H1 (cell line): ENCODE results near the gene RAD51B. TPM values are rescaled to one million over a fixed set of nuclear protein-coding genes. Genes with fewer than 3 reads are reported as not detected.

Experiments used
- CTCF ChIA-PET: fragments of 300-600 bp; sonication (Branson Sonifier 250); formaldehyde crosslinking; loops from one replicate; lab custom pipeline; 2021; ENCODE audit not compliant: partially characterized antibody; lab: Charles Lee
- POLR2A ChIA-PET: fragments of 300-600 bp; sonication (Branson Sonifier 250); formaldehyde crosslinking; loops from one replicate; lab custom pipeline; 2021; ENCODE audit warnings: inconsistent platforms; ENCODE audit not compliant: partially characterized antibody; lab: Charles Lee
- DNase-seq, 2 experiments: peaks; one replicate each; pipeline versions ENCODE4 v3.0.0 to v3.0.0-alpha.2; 2010 to 2022; ENCODE audit warnings: low spot score in 2 of 2, low read depth in 1 of 2, mixed read lengths in 1 of 2
- FAIRE-seq: peaks from 2 replicates; lab custom pipeline; 2011; peaks lifted over from hg19 to GRCh38; lab: Jason Lieb, UNC
- H2AFZ ChIP-seq: 2 replicates; pipeline ENCODE4 v1.8.1; 2012; ENCODE audit warnings: low read length, inconsistent platforms
- H2AK5ac ChIP-seq: 2 replicates; pipeline ENCODE4 v1.6.1; 2013; ENCODE audit warnings: low read depth, low read length
- H2BK120ac ChIP-seq: replicated peaks from 2 replicates; pipeline ENCODE3; 2013; ENCODE audit warnings: low read depth, low read length, inconsistent platforms
- H2BK12ac ChIP-seq: 2 replicates; pipeline ENCODE4 v1.6.1; 2013; ENCODE audit warnings: low read depth, low read length
- H2BK15ac ChIP-seq: 2 replicates; pipeline ENCODE4 v1.6.1; 2013; ENCODE audit warnings: low read length
- H2BK20ac ChIP-seq: 2 replicates; pipeline ENCODE4 v1.6.1; 2013; ENCODE audit warnings: low read length
- H2BK5ac ChIP-seq: 2 replicates; pipeline ENCODE4 v1.6.1; 2013; ENCODE audit warnings: low read depth, low read length
- H3K14ac ChIP-seq: 2 replicates; pipeline ENCODE4 v1.6.1; 2013; ENCODE audit warnings: inconsistent platforms; ENCODE audit not compliant: insufficient read length
- H3K18ac ChIP-seq: 2 replicates; pipeline ENCODE4 v1.6.1; 2013; ENCODE audit warnings: low read length; ENCODE audit errors: extremely low read depth
- H3K23ac ChIP-seq: 2 replicates; pipeline ENCODE4 v1.6.1; 2013; ENCODE audit warnings: inconsistent platforms; ENCODE audit not compliant: insufficient read length
- H3K23me2 ChIP-seq: 2 replicates; pipeline ENCODE4 v1.6.1; 2013; ENCODE audit warnings: low read depth, low read length
- H3K27ac ChIP-seq: 2 replicates; pipeline ENCODE4 v1.6.1; 2011; ENCODE audit warnings: low read depth, low read length, inconsistent platforms
- H3K27me3 ChIP-seq, 4 experiments: replicated peaks in 1 of 4; 1 replicate in 1 of 4; 2 replicates in 3 of 4; pipeline versions ENCODE4 v1.6.1 to v1.8.1; 2011 to 2013; ENCODE audit warnings: low read length in 3 of 4, mild to moderate bottlenecking in 3 of 4, inconsistent platforms in 2 of 4, mixed read lengths in 2 of 4, moderate library complexity in 1 of 4; ENCODE audit not compliant: control insufficient read depth in 3 of 4, insufficient read depth in 3 of 4; ENCODE audit errors: extremely low read depth in 1 of 4
- H3K36me3 ChIP-seq, 4 experiments: 2 replicates each; pipeline versions ENCODE4 v1.6.1 to v1.8.1; 2011 to 2013; ENCODE audit warnings: mild to moderate bottlenecking in 4 of 4, low read length in 3 of 4, moderate library complexity in 2 of 4, control low read depth in 1 of 4, inconsistent platforms in 1 of 4; ENCODE audit not compliant: insufficient read depth in 4 of 4, control insufficient read depth in 2 of 4
- H3K4ac ChIP-seq: replicated peaks from 2 replicates; pipeline ENCODE3; 2013; ENCODE audit warnings: low read length, low read depth, mixed read lengths, inconsistent platforms; ENCODE audit not compliant: insufficient read length
- H3K4me1 ChIP-seq, 4 experiments: replicated peaks in 1 of 4; 1 replicate in 1 of 4; 2 replicates in 3 of 4; pipeline versions ENCODE4 v1.6.1 to v1.8.1; 2011 to 2013; ENCODE audit warnings: low read length in 3 of 4, inconsistent platforms in 2 of 4, mixed read lengths in 1 of 4; ENCODE audit not compliant: insufficient read depth in 4 of 4, control insufficient read depth in 3 of 4
- H3K4me2 ChIP-seq, 2 experiments: 2 replicates each; pipeline versions ENCODE4 v1.6.1 to v1.8.1; 2011 to 2013; ENCODE audit warnings: low read depth in 2 of 2, low read length in 2 of 2, control low read depth in 1 of 2, inconsistent platforms in 1 of 2, mild to moderate bottlenecking in 1 of 2; ENCODE audit not compliant: insufficient read depth in 1 of 2
- H3K4me3 ChIP-seq, 4 experiments: fragments of 200-600, 300-600 bp in 1 of 4; sonication (generic), shearing (Covaris generic), sonication (Bioruptor Twin) in 1 of 4; 2 replicates each; pipeline versions ENCODE4 v1.5.1 to v1.8.1; 2011 to 2016; ENCODE audit warnings: low read length in 4 of 4, low read depth in 3 of 4, control low read depth in 2 of 4, inconsistent platforms in 2 of 4, mild to moderate bottlenecking in 2 of 4, mixed read lengths in 1 of 4, moderate library complexity in 1 of 4; ENCODE audit not compliant: insufficient read depth in 2 of 4; ENCODE audit errors: extremely low read depth in 1 of 4
- H3K56ac ChIP-seq: replicated peaks from 2 replicates; pipeline ENCODE3; 2013; ENCODE audit warnings: low read depth, mild to moderate bottlenecking, mixed read lengths, low read length, inconsistent platforms; ENCODE audit not compliant: insufficient read length
- H3K79me1 ChIP-seq: 2 replicates; pipeline ENCODE4 v1.6.1; 2013; ENCODE audit warnings: low read depth, low read length, control low read depth
- H3K79me2 ChIP-seq, 2 experiments: 2 replicates each; pipeline versions ENCODE4 v1.6.1 to v1.8.1; 2012 to 2013; ENCODE audit warnings: low read length in 2 of 2, mild to moderate bottlenecking in 2 of 2, inconsistent platforms in 1 of 2; ENCODE audit not compliant: insufficient read depth in 2 of 2, control insufficient read depth in 1 of 2
- H3K9ac ChIP-seq, 4 experiments: replicated peaks in 1 of 4; 1 replicate in 1 of 4; 2 replicates in 3 of 4; pipeline versions ENCODE4 v1.6.1 to v1.8.1; 2011 to 2013; ENCODE audit warnings: low read depth in 3 of 4, low read length in 3 of 4, control low read depth in 2 of 4, mild to moderate bottlenecking in 2 of 4, moderate library complexity in 2 of 4, inconsistent platforms in 1 of 4; ENCODE audit errors: extremely low read depth in 1 of 4
- H3K9me3 ChIP-seq, 2 experiments: 2 replicates each; pipeline versions ENCODE4 v1.6.1 to v1.8.1; 2012 to 2013; ENCODE audit warnings: mild to moderate bottlenecking in 2 of 2, moderate library complexity in 2 of 2, control low read depth in 1 of 2, inconsistent platforms in 1 of 2, low read depth in 1 of 2, low read length in 1 of 2, mixed read lengths in 1 of 2; ENCODE audit not compliant: insufficient read depth in 2 of 2
- H4K20me1 ChIP-seq, 2 experiments: replicated peaks in 1 of 2; 2 replicates each; pipeline versions ENCODE3 to v1.8.1; 2011 to 2013; ENCODE audit warnings: inconsistent platforms in 2 of 2, low read length in 2 of 2, mild to moderate bottlenecking in 1 of 2; ENCODE audit not compliant: insufficient read depth in 2 of 2, control insufficient read depth in 1 of 2
- H4K5ac ChIP-seq: 2 replicates; pipeline ENCODE4 v1.6.1; 2013; ENCODE audit warnings: low read length, low read depth, mixed read lengths, inconsistent platforms; ENCODE audit not compliant: insufficient read length
- H4K8ac ChIP-seq: 2 replicates; pipeline ENCODE4 v1.8.0; 2013; ENCODE audit warnings: mild to moderate bottlenecking, moderate library complexity, low read length, inconsistent platforms; ENCODE audit not compliant: insufficient read depth; ENCODE audit errors: extremely low read depth
- H4K91ac ChIP-seq: replicated peaks from 2 replicates; pipeline ENCODE3; 2013; ENCODE audit warnings: low read length, mixed read lengths, inconsistent platforms; ENCODE audit not compliant: insufficient read length
- BACH1 ChIP-seq: IDR thresholded peaks from 2 replicates; pipeline ENCODE4 v1.6.1; 2012; ENCODE audit warnings: low read length, improper control_type of control experiment
- CBX8 ChIP-seq: fragments of 300-800, 300-1000 bp; sonication (generic); IDR thresholded peaks from 2 replicates; pipeline ENCODE4 v1.7.1; 2016; ENCODE audit warnings: low read depth, low read length, borderline replicate concordance
- FOSL1 ChIP-seq: IDR thresholded peaks from 2 replicates; pipeline ENCODE4 v1.6.1; 2011; ENCODE audit warnings: mild to moderate bottlenecking, low read depth, low read length, moderate library complexity; ENCODE audit not compliant: insufficient read depth
- GABPA ChIP-seq: IDR thresholded peaks from 2 replicates; pipeline ENCODE4 v1.6.1; 2011; ENCODE audit warnings: mild to moderate bottlenecking, low read length, moderate library complexity, borderline replicate concordance; ENCODE audit not compliant: insufficient read depth
- GTF2F1 ChIP-seq: IDR thresholded peaks from 2 replicates; pipeline ENCODE4 v1.6.1; 2012; ENCODE audit warnings: low read depth, low read length, improper control_type of control experiment, borderline replicate concordance
- RXRA ChIP-seq: IDR thresholded peaks from 2 replicates; pipeline ENCODE4 v1.6.1; 2011; ENCODE audit warnings: low read depth, mild to moderate bottlenecking, low read length, moderate library complexity; ENCODE audit not compliant: insufficient read depth
- SIRT6 ChIP-seq: IDR thresholded peaks from one replicate; pipeline ENCODE4 v1.7.1; 2012; ENCODE audit warnings: low read length, inconsistent platforms
- SP1 ChIP-seq: IDR thresholded peaks from 2 replicates; pipeline ENCODE4 v1.6.1; 2011; ENCODE audit warnings: low read depth, low read length
- SRF ChIP-seq: IDR thresholded peaks from 2 replicates; pipeline ENCODE4 v1.6.1; 2011; ENCODE audit warnings: mild to moderate bottlenecking, low read depth, low read length, moderate library complexity
- TAF1 ChIP-seq: IDR thresholded peaks from 2 replicates; pipeline ENCODE4 v1.6.1; 2011; ENCODE audit warnings: mild to moderate bottlenecking, low read depth, low read length
- TCF12 ChIP-seq: IDR thresholded peaks from 2 replicates; pipeline ENCODE4 v1.6.1; 2011; ENCODE audit warnings: low read depth, mild to moderate bottlenecking, low read length
- WGBS, 2 experiments: shearing (Covaris generic) in 1 of 2; methylation state at CpG; one replicate each; pipeline versions ENCODE4 v1.1.6 to v1.1.7; 2013 to 2015; ENCODE audit warnings: low lambda C conversion rate in 2 of 2, mixed read lengths in 2 of 2, inconsistent platforms in 1 of 2, low coverage in 1 of 2, missing lambda C conversion rate in 1 of 2; ENCODE audit not compliant: insufficient replicate concordance in 2 of 2, insufficient coverage in 1 of 2, insufficient read length in 1 of 2; ENCODE audit errors: extremely low coverage in 1 of 2, missing lambda C conversion rate in 1 of 2; 5-methylcytosine and 5-hydroxymethylcytosine counted together
- polyA plus RNA-seq, 7 experiments: library from polyadenylated mRNA; depleted of rRNA in 3 of 7; stranded (reverse) in 5 of 7; unstranded in 2 of 7; fragments of >200 nt in 5 of 7; fragments of 200-250 nt in 2 of 7; gene quantifications; 1 replicate in 5 of 7; 2 replicates in 1 of 7; 4 replicates in 1 of 7; pipeline versions ENCODE4 v1.2.1 to v1.2.3, GENCODE V29; 2011 to 2013; ENCODE audit warnings: missing spikeins in 2 of 7, mixed read lengths in 2 of 7
- total RNA-seq: library from RNA; stranded (reverse); fragmentation: NEBNext Ultra II Directional; extraction: Animal tissue kit (Norgen Biotek cat#: 25700); gene quantifications from 2 replicates; pipeline ENCODE4 v1.2.1, GENCODE V29; 2021

The RAD51B gene
- total and polyA plus RNA-seq, 2 of the 8 experiments (the other 6 are each of a cell fraction or from before 2014, with no cell fraction given), result 3.9 to 14.9 TPM

GRCh38 chr14:67887478-67887877 lies 67.9 kb downstream of the RAD51B start:
- no peaks in the 10 kb centered on the region for H4K20me1 ChIP-seq
- H3K36me3 ChIP-seq, result no peaks in the 10 kb centered on the region
- FAIRE-seq (no peak), DNase-seq (no peak)
- TF ChIP-seq RXRA (no peak), TAF1 (no peak), TCF12 (no peak), GTF2F1 (no peak), GABPA (no peak), BACH1 (no peak), FOSL1 (no peak), SRF (no peak), CBX8 (no peak), SIRT6 (no peak), SP1 (no peak)
- no peak overlapping the region for H3K23ac ChIP-seq
- WGBS, 2 experiments, result 89% methylated on average over 3 of the region's 3 CpGs; no CpG with 5 or more reads in 1 of the 2 experiments
- H2BK20ac ChIP-seq, result no peak overlapping the region
- H3K18ac ChIP-seq, result no peak overlapping the region
- no peak overlapping the region for H4K8ac ChIP-seq
- no peak overlapping the region for H3K4me2 ChIP-seq
- H4K5ac ChIP-seq, result no peak overlapping the region
- H4K91ac ChIP-seq, result no peak overlapping the region
- no peak overlapping the region for H3K27ac ChIP-seq
- no peak overlapping the region for H2BK12ac ChIP-seq
- H3K4me1 ChIP-seq, result no peaks in the 10 kb centered on the region
- no peak overlapping the region for H2AFZ ChIP-seq
- no peaks in the 10 kb centered on the region for H3K79me1 ChIP-seq
- H2BK15ac ChIP-seq, result no peak overlapping the region
- POLR2A ChIA-PET, result no interaction called here
- H3K56ac ChIP-seq, result no peak overlapping the region
- no peak overlapping the region for H2AK5ac ChIP-seq
- H3K4me3 ChIP-seq, result no peak overlapping the region
- CTCF ChIA-PET, result no interaction called here
- H3K79me2 ChIP-seq, result no peaks in the 10 kb centered on the region
- no peaks in the 10 kb centered on the region for H3K9me3 ChIP-seq
- no peaks in the 10 kb centered on the region for H3K23me2 ChIP-seq
- H3K4ac ChIP-seq, result no peak overlapping the region
- no peak overlapping the region for H3K14ac ChIP-seq
- H2BK120ac ChIP-seq, result no peak overlapping the region
- H3K27me3 ChIP-seq, result no peaks in the 10 kb centered on the region
- H3K9ac ChIP-seq, result no peak overlapping the region
- no peak overlapping the region for H2BK5ac ChIP-seq
